Measurements from ENCODE around the gene ROS1.

DNA sequence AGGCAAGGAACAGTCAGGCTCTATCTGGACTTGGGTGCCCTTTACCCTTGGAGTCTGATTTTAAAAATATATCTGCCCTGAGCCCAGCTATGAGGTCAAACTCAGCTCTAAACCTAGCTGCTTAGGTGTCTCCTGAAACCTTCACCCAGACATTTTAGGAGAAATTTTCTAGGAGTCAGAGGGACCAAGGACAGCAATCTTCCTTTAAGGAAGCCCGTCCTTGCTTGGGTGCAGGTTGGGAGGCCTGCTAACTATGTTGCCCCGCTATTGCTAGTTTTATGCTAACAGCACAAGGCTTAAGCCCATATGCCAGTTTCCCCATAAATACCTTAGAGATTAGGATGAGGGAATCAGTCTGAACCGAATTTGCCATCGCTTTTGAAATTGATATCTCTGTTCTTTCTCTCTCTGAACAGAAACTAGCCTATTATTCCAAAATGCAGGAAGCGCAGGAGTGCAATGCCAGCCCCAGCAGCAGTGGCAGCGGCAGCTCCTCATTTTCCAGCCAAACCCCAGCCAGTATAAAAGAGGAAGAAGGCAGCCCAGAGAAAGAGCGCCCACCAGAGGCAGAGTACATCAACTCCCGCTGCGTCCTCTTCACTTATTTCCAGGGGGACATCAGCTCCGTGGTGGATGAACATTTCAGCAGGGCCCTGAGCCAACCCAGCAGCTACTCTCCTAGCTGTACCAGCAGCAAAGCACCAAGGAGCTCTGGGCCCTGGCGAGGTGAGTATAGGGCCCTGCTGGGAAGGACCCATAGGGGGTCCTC lies 157.8 kb downstream of the ROS1 start:
- TF ChIP-seq, protein P1, sequence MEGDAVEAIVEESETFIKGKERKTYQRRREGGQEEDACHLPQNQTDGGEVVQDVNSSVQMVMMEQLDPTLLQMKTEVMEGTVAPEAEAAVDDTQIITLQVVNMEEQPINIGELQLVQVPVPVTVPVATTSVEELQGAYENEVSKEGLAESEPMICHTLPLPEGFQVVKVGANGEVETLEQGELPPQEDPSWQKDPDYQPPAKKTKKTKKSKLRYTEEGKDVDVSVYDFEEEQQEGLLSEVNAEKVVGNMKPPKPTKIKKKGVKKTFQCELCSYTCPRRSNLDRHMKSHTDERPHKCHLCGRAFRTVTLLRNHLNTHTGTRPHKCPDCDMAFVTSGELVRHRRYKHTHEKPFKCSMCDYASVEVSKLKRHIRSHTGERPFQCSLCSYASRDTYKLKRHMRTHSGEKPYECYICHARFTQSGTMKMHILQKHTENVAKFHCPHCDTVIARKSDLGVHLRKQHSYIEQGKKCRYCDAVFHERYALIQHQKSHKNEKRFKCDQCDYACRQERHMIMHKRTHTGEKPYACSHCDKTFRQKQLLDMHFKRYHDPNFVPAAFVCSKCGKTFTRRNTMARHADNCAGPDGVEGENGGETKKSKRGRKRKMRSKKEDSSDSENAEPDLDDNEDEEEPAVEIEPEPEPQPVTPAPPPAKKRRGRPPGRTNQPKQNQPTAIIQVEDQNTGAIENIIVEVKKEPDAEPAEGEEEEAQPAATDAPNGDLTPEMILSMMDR (IDR thresholded peaks at IDR 0.05; ENCODE audit: low read depth, low read length, missing input control) = no peak
- no peak for TF ChIP-seq JUND (IDR thresholded peaks at IDR 0.05)
- TF ChIP-seq RAD21 (IDR thresholded peaks at IDR 0.05) = no peak
- TF ChIP-seq, protein P2, sequence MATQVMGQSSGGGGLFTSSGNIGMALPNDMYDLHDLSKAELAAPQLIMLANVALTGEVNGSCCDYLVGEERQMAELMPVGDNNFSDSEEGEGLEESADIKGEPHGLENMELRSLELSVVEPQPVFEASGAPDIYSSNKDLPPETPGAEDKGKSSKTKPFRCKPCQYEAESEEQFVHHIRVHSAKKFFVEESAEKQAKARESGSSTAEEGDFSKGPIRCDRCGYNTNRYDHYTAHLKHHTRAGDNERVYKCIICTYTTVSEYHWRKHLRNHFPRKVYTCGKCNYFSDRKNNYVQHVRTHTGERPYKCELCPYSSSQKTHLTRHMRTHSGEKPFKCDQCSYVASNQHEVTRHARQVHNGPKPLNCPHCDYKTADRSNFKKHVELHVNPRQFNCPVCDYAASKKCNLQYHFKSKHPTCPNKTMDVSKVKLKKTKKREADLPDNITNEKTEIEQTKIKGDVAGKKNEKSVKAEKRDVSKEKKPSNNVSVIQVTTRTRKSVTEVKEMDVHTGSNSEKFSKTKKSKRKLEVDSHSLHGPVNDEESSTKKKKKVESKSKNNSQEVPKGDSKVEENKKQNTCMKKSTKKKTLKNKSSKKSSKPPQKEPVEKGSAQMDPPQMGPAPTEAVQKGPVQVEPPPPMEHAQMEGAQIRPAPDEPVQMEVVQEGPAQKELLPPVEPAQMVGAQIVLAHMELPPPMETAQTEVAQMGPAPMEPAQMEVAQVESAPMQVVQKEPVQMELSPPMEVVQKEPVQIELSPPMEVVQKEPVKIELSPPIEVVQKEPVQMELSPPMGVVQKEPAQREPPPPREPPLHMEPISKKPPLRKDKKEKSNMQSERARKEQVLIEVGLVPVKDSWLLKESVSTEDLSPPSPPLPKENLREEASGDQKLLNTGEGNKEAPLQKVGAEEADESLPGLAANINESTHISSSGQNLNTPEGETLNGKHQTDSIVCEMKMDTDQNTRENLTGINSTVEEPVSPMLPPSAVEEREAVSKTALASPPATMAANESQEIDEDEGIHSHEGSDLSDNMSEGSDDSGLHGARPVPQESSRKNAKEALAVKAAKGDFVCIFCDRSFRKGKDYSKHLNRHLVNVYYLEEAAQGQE (IDR thresholded peaks at IDR 0.05) = no peak
- TF ChIP-seq, protein P3, sequence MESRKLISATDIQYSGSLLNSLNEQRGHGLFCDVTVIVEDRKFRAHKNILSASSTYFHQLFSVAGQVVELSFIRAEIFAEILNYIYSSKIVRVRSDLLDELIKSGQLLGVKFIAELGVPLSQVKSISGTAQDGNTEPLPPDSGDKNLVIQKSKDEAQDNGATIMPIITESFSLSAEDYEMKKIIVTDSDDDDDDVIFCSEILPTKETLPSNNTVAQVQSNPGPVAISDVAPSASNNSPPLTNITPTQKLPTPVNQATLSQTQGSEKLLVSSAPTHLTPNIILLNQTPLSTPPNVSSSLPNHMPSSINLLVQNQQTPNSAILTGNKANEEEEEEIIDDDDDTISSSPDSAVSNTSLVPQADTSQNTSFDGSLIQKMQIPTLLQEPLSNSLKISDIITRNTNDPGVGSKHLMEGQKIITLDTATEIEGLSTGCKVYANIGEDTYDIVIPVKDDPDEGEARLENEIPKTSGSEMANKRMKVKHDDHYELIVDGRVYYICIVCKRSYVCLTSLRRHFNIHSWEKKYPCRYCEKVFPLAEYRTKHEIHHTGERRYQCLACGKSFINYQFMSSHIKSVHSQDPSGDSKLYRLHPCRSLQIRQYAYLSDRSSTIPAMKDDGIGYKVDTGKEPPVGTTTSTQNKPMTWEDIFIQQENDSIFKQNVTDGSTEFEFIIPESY (IDR thresholded peaks at IDR 0.05) = no peak
- no peak for TF ChIP-seq EGR1 (IDR thresholded peaks at IDR 0.05; ENCODE audit: low read depth in 2 of 2)
- no peak for TF ChIP-seq SP1 (IDR thresholded peaks at IDR 0.05)
- no peak for TF ChIP-seq HNF4G (IDR thresholded peaks at IDR 0.05)
- no peak for TF ChIP-seq TAF1 (conservative IDR thresholded peaks at IDR 0.05)
- TF ChIP-seq, protein P4, sequence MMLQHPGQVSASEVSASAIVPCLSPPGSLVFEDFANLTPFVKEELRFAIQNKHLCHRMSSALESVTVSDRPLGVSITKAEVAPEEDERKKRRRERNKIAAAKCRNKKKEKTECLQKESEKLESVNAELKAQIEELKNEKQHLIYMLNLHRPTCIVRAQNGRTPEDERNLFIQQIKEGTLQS (IDR thresholded peaks at IDR 0.05) = no peak
- TF ChIP-seq, protein P5, sequence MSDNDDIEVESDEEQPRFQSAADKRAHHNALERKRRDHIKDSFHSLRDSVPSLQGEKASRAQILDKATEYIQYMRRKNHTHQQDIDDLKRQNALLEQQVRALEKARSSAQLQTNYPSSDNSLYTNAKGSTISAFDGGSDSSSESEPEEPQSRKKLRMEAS (IDR thresholded peaks at IDR 0.05) = no peak
- no peak for TF ChIP-seq GABPA (IDR thresholded peaks at IDR 0.05 in 1 of 2, conservative IDR thresholded peaks at IDR 0.05 in 1 of 2)
